Smooth muscle cell (in vitro differentiated cells): ENCODE data around the gene NEUROG1. TPM values are rescaled to one million over a fixed set of nuclear protein-coding genes. Genes with fewer than 3 reads are reported as not detected.
A peak's percentile ranks its signal among the peaks of the same experiment; 100 is the strongest.

Experiments
- DNase-seq: peaks from one replicate; lab custom pipeline; 2025; ENCODE audit not compliant: unreplicated experiment; lab: John Stamatoyannopoulos, UW
- H2AFZ ChIP-seq: fragments of 200-600 bp; sonication (generic); 2 replicates; pipeline ENCODE4 v1.6.0; 2016; ENCODE audit warnings: antibody characterized with exemption, low read depth, mild to moderate bottlenecking
- H3F3A ChIP-seq: fragments of 200-600 bp; sonication (generic); 2 replicates; pipeline ENCODE4 v1.6.0; 2017; ENCODE audit warnings: antibody characterized with exemption, low read depth
- H3K27ac ChIP-seq: fragments of 200-600 bp; sonication (generic); 2 replicates; pipeline ENCODE4 v1.5.1; 2016; ENCODE audit warnings: low read depth, mild to moderate bottlenecking
- H3K27me3 ChIP-seq: fragments of 200-600 bp; sonication (generic); 2 replicates; pipeline ENCODE4 v1.6.1; 2016; ENCODE audit warnings: low read depth, mild to moderate bottlenecking
- H3K36me3 ChIP-seq: fragments of 200-600 bp; sonication (generic); 2 replicates; pipeline ENCODE4 v1.5.1; 2016; ENCODE audit warnings: low read depth
- H3K4me1 ChIP-seq: fragments of 200-600 bp; sonication (generic); 2 replicates; pipeline ENCODE4 v1.5.1; 2016; ENCODE audit warnings: low read depth
- H3K4me2 ChIP-seq: fragments of 200-600 bp; sonication (generic); 2 replicates; pipeline ENCODE4 v1.6.0; 2016; ENCODE audit warnings: mild to moderate bottlenecking
- H3K4me3 ChIP-seq: fragments of 200-600 bp; sonication (generic); 2 replicates; pipeline ENCODE4 v1.5.1; 2016; ENCODE audit warnings: mild to moderate bottlenecking
- H3K79me2 ChIP-seq: fragments of 200-600 bp; sonication (generic); 2 replicates; pipeline ENCODE4 v1.6.0; 2016; ENCODE audit warnings: low read depth, mild to moderate bottlenecking
- H3K9ac ChIP-seq: fragments of 200-600 bp; sonication (generic); 2 replicates; pipeline ENCODE4 v1.6.0; 2016; ENCODE audit warnings: low read depth
- H3K9me3 ChIP-seq: fragments of 200-600 bp; sonication (generic); replicated peaks from 2 replicates; pipeline ENCODE4 v1.5.1; 2016; ENCODE audit warnings: low read depth
- H4K20me1 ChIP-seq: fragments of 200-600 bp; sonication (generic); 2 replicates; pipeline ENCODE4 v1.6.0; 2016; ENCODE audit warnings: low read depth
- CTCF ChIP-seq: fragments of 200-600 bp; sonication (generic); IDR thresholded peaks from 2 replicates; pipeline ENCODE4 v1.5.1; 2017; ENCODE audit warnings: borderline replicate concordance, mild to moderate bottlenecking, antibody characterized with exemption; ENCODE audit not compliant: insufficient read depth, poor library complexity, severe bottlenecking
- WGBS: methylation state at CpG from one replicate; pipeline ENCODE4 v1.1.7; 2016; ENCODE audit warnings: low lambda C conversion rate; 5-methylcytosine and 5-hydroxymethylcytosine counted together
- polyA plus RNA-seq: library from polyadenylated mRNA; unstranded; fragments of >200 nt; fragmentation: Nextera tagmentation; extraction: Ambion mirVana; gene quantifications from 2 replicates; pipeline ENCODE4 v1.2.1, GENCODE V29; 2016
- total RNA-seq: library from RNA; depleted of rRNA; stranded (reverse); fragments of >200 nt; gene quantifications from 2 replicates; pipeline ENCODE4 v1.2.3, GENCODE V29; 2014

The NEUROG1 gene
- total and polyA plus RNA-seq, 2 experiments from 2014 or later = not detected

- no peak overlapping the region for H3K4me3 ChIP-seq
- no peaks in the 10 kb centered on the region for H3K36me3 ChIP-seq
- no peak overlapping the region for H3K27ac ChIP-seq
- H2AFZ ChIP-seq = no peak overlapping the region
- H3K9me3 ChIP-seq = no peaks in the 10 kb centered on the region
- H3K27me3 ChIP-seq = no peaks in the 10 kb centered on the region
- no peak for DNase-seq
- H3K79me2 ChIP-seq = no peaks in the 10 kb centered on the region
- no peak for TF ChIP-seq CTCF
- no peak overlapping the region for H3K9ac ChIP-seq
- H3K4me2 ChIP-seq = no peak overlapping the region
- H3K4me1 ChIP-seq = peaks cover 4% of the 10 kb centered on the region
- WGBS = 93% methylated on average over 6 of the region's 6 CpGs
- H4K20me1 ChIP-seq = peaks cover 13% of the 10 kb centered on the region
- H3F3A ChIP-seq = peaks cover 35% of the 10 kb centered on the region
Measured at GRCh38 chr5:135568246-135568645, 32.5 kb upstream of the NEUROG1 start.

- peaks cover 31% of the 10 kb centered on the region for H3F3A ChIP-seq
- no peak overlapping the region for H3K27ac ChIP-seq
- H3K9ac ChIP-seq = no peak overlapping the region
- no peak overlapping the region for H2AFZ ChIP-seq
- peaks cover 8% of the 10 kb centered on the region for H4K20me1 ChIP-seq
- DNase-seq = no peak
- no peaks in the 10 kb centered on the region for H3K79me2 ChIP-seq
- peaks cover 4% of the 10 kb centered on the region for H3K4me1 ChIP-seq
- no peak overlapping the region for H3K4me3 ChIP-seq
- H3K4me2 ChIP-seq = no peak overlapping the region
- no peaks in the 10 kb centered on the region for H3K9me3 ChIP-seq
- TF ChIP-seq CTCF = no peak
- no peaks in the 10 kb centered on the region for H3K36me3 ChIP-seq
- H3K27me3 ChIP-seq = no peaks in the 10 kb centered on the region
- WGBS = 62% methylated on average over 4 of the region's 4 CpGs
Measured at GRCh38 chr5:135567661-135568060, 31.9 kb upstream of the NEUROG1 start.

GRCh38 chr5:135566422-135567400, 30.9 kb upstream of the NEUROG1 start:
- 90% methylated on average over 16 of the region's 16 CpGs for WGBS
- no peaks in the 10 kb centered on the region for H4K20me1 ChIP-seq
- H3K9ac ChIP-seq = no peak overlapping the region
- no peaks in the 10 kb centered on the region for H3K9me3 ChIP-seq
- no peak overlapping the region for H3K4me2 ChIP-seq
- peaks cover 23% of the 10 kb centered on the region for H3F3A ChIP-seq
- no peaks in the 10 kb centered on the region for H3K27me3 ChIP-seq
- no peak overlapping the region for H3K27ac ChIP-seq
- TF ChIP-seq CTCF = peak; percentile 4
- H2AFZ ChIP-seq = no peak overlapping the region
- H3K79me2 ChIP-seq = no peaks in the 10 kb centered on the region
- no peak for DNase-seq
- H3K4me3 ChIP-seq = no peak overlapping the region
- no peaks in the 10 kb centered on the region for H3K36me3 ChIP-seq
- peaks cover 4% of the 10 kb centered on the region for H3K4me1 ChIP-seq
